Activated naive CD8-positive, alpha-beta T cell treated with anti-CD3 and anti-CD28 coated beads for 36 hours (primary cell): ENCODE data around the gene PRL. TPM values are rescaled to one million over a fixed set of nuclear protein-coding genes. Genes with fewer than 3 reads are reported as not detected.

Experiments used
- DNase-seq: peaks from one replicate; pipeline ENCODE4 v3.0.0; 2021
- H3K27ac Mint-ChIP-seq: one replicate; pipeline ENCODE4 v1.8.0; 2022; ENCODE audit warnings: mild to moderate bottlenecking, moderate library complexity, mixed read lengths
- H3K27me3 Mint-ChIP-seq: one replicate; pipeline ENCODE4 v1.8.0; 2022; ENCODE audit warnings: mild to moderate bottlenecking, mixed read lengths
- H3K36me3 Mint-ChIP-seq: one replicate; pipeline ENCODE4 v1.8.0; 2021; ENCODE audit warnings: mild to moderate bottlenecking, mixed read lengths
- H3K4me1 Mint-ChIP-seq: one replicate; pipeline ENCODE4 v1.8.0; 2021; ENCODE audit warnings: mixed read lengths
- H3K4me3 Mint-ChIP-seq: one replicate; pipeline ENCODE4 v1.8.0; 2022; ENCODE audit warnings: mild to moderate bottlenecking, moderate library complexity, mixed read lengths
- H3K9me3 Mint-ChIP-seq: one replicate; pipeline ENCODE4 v1.8.0; 2022; ENCODE audit warnings: mixed read lengths
- total RNA-seq, 2 experiments: library from RNA; stranded (reverse); gene quantifications; one replicate each; pipeline ENCODE4 v1.2.3, GENCODE V29; 2021

The PRL gene
- total RNA-seq, 2 experiments from 2014 or later = not detected

DNA sequence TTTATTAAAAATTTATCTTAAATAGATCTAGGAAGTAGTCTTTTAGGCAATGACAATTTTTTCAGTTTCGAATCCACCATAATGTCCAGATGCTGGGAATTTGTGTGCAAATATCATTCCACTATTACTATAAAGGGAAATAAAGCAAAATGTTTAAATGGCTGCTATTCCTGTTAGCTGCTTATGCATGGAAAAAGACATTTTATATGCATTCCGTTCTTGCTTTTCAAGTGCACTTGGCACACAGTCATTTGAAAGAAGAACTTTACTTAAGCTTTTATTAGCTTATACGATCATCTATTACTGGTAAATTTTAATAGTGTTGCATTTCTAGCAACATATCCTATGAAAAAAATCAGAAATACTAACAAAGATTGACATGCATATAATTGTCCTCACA is 42.0 kb downstream of the PRL start:
- Mint-ChIP-seq H3K4me3 (no peak overlapping the region), H3K36me3 (no peaks in the 10 kb centered on the region), H3K27me3 (no peaks in the 10 kb centered on the region), H3K9me3 (no peaks in the 10 kb centered on the region), H3K4me1 (no peaks in the 10 kb centered on the region), H3K27ac (no peak overlapping the region)
- DNase-seq = no peak

DNA sequence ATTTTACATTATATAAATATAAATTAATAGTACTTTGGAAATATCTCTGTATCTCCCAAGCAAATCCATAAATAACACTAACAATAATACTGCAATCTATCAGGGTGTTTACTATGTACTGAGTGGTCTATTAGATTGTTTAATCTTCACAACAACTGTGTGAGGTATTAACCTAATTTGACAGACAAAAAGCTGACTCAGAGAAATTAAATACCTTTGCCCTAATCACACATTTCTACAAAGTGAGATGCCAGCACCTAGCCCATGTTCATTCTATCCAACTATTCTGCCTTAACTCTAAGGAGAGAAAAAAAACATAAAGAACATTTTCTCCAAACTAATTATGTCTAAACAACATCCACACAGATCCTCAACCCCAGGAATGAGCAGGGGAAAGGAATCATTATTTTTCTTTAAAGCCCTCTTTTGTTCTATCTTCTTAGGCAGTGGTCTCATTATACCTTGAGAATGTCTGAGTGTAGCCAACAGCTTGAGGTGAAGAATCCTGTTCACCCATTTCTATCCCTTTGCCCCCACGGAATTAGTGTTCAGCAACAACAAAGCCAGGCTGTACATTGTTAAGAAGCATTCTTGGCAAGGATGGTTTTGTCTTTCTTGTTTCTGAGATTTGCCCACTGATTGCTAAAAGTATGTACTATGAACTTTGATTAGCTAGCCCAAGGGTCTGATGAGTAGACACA is 42.7 kb downstream of the PRL start:
- no peak overlapping the region for H3K27ac Mint-ChIP-seq
- H3K27me3 Mint-ChIP-seq = no peaks in the 10 kb centered on the region
- no peaks in the 10 kb centered on the region for H3K4me1 Mint-ChIP-seq
- H3K9me3 Mint-ChIP-seq = no peaks in the 10 kb centered on the region
- no peak for DNase-seq
- no peaks in the 10 kb centered on the region for H3K36me3 Mint-ChIP-seq
- no peak overlapping the region for H3K4me3 Mint-ChIP-seq

DNA sequence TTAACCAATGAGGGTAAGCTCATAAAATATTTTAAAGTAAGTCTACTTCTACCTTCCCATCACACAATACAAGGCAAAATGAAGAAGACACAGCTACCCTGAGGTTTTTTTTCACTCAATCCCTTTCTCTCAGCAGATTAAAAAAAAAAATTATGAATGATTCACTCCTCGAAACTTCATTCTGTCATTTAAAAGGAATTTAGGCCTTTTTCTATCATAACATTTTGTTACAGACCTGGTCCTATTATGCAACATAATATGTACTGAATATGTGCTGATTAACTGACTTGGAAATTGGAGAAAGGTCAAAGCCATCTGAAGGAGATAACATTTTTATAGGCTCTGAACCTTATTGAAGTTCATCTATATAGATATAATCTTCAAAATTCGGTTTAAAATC is 45.5 kb downstream of the PRL start:
- Mint-ChIP-seq H3K9me3 (no peaks in the 10 kb centered on the region), H3K4me3 (no peak overlapping the region), H3K27ac (no peak overlapping the region), H3K27me3 (no peaks in the 10 kb centered on the region), H3K4me1 (no peaks in the 10 kb centered on the region), H3K36me3 (no peaks in the 10 kb centered on the region)
- no peak for DNase-seq

DNA sequence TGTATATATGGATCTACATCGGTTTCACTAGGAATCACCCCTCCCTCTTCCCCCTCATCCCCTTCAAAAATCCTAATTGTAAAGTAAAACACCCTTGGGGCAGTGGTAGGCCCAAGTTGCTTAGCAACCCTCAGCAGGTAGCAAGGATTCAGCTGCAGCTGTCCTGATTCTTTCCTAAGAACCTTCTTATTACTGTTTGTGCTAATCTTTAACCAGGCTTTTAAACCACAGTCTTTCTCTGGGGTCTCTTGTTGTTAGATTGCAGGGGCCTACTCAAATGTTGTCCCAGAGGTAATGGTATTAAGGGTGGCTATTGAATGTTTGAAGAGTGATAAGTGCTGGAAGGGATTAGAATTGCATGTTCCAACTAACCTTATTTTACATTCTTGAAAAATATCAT is 46.4 kb downstream of the PRL start:
- Mint-ChIP-seq H3K27ac (no peak overlapping the region), H3K9me3 (no peaks in the 10 kb centered on the region), H3K27me3 (no peaks in the 10 kb centered on the region), H3K36me3 (no peaks in the 10 kb centered on the region), H3K4me3 (no peak overlapping the region), H3K4me1 (no peaks in the 10 kb centered on the region)
- DNase-seq = no peak

DNA sequence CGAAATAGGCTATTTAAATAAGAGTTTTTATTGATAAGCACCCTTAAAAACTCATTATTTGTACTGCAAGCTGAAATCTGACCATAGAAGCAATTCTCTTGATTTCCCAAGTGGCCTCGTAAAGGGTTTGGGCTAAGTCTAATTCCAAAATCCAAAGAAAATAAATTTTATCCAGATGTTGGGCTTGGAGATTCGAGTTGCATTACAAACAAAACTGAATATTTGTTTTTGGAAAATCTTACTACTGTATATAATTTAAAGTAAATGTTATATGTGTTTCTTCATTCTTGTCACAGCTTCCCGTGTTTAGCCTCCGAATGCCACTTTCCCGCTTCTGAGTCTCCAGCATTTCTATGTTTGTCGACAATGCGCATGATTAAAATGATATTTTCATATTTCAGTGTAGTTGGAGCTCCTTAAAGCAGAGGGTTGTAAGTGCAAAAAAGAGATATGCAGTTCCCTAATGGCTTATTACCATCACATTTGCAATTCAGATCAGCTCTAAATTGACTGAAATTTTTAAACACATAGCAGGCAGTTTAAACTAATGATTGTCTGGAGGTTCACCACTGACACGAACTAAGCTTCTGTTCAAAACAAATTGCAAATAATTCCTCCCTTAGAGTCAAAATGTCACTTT is 47.0 kb downstream of the PRL start:
- DNase-seq = no peak
- Mint-ChIP-seq H3K9me3 (no peaks in the 10 kb centered on the region), H3K27me3 (no peaks in the 10 kb centered on the region), H3K4me1 (no peaks in the 10 kb centered on the region), H3K36me3 (no peaks in the 10 kb centered on the region), H3K4me3 (no peak overlapping the region), H3K27ac (no peak overlapping the region)

DNA sequence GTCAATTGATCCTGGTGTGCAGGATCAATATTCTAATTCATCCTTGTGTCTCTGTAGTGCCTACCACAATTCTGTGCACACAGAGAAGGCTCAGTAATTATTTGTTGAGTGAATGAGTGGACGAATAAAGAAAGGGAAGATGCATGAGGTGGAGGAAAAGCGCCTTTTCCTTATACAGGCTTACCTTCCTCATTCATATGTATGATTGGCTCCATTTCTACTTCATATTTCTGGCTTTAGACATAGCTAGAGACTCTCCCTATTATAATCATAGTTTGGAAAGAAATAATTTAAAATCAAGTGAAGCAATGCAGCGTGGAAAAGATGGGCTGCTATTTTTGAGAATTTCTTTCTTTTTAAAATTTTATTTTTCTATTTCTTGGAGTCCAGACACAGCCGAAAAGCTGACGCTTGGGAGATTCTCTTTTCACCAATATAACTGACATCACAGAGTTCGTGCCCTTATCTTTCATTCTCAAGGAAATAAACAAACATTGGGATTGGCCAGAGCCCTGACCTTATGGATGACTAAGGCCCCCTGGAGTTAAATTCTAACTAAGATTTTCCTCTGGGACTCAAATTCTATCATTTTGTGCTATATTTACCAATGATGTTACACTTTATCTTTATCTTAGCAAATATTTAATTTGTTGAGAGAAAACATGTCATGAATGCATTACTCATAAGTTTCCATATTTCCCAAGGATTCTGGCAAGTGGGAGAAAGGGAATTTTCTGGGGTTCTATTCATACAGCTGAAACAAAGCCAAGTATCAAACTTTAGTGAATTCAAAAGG is 48.1 kb downstream of the PRL start:
- Mint-ChIP-seq H3K27ac (no peak overlapping the region), H3K9me3 (no peaks in the 10 kb centered on the region), H3K27me3 (no peaks in the 10 kb centered on the region), H3K36me3 (no peaks in the 10 kb centered on the region), H3K4me1 (no peaks in the 10 kb centered on the region), H3K4me3 (no peak overlapping the region)
- no peak for DNase-seq

DNA sequence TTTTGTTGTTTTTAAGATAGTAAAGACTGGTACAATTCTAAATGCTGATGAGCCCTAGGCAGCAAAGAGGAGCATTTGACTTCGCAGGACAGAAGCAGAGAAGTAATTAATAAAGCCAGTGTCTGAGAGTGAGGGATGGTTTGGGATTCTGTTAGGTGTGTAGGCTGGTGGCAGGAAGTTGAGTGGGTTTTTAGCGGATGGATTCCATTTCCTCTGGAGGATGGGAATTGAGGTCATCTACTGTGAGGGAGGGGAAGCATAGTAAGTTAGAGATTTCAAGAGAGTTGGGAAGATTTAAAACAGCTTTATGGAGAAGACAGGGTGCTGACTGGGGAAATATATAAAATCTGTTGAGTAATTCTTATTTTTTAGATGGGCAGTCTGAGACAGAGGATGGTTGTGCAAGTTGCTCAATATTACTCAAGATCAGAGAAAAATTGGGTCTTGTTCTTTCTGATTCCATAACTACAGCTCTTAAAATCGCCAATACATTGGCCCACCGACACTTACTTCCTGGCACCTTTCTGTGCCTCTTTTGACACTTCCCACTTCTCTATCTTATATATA is 48.8 kb downstream of the PRL start:
- no peaks in the 10 kb centered on the region for H3K36me3 Mint-ChIP-seq

DNA sequence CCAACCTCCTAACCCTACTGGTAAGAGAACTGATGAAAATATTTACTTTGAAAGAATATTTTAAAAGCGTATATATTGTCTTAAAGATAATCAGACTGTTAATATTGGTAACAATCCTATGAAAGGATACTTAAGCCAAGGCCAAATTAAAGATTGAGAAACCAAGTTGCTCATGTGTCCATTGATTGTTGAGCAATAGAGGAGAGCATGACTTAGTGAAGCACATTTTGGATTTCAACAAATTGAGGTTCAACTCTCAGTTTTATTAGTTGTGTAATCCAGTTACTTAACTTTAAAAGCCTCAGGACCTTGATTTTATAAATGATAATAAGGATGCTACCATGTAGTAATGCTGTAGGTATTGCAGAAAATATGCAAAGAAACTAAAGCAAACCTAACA is 56.8 kb downstream of the PRL start:
- Mint-ChIP-seq H3K27ac (no peak overlapping the region), H3K36me3 (no peaks in the 10 kb centered on the region), H3K4me3 (no peak overlapping the region), H3K27me3 (no peaks in the 10 kb centered on the region), H3K9me3 (peaks cover 10% of the 10 kb centered on the region), H3K4me1 (no peaks in the 10 kb centered on the region)
- no peak for DNase-seq

More for the DNA sequence above, 48.8 kb downstream of the PRL start:
- Mint-ChIP-seq H3K27ac (no peak overlapping the region), H3K9me3 (peaks cover 4% of the 10 kb centered on the region), H3K27me3 (no peaks in the 10 kb centered on the region), H3K4me3 (no peak overlapping the region), H3K4me1 (no peaks in the 10 kb centered on the region)
- no peak for DNase-seq

DNA sequence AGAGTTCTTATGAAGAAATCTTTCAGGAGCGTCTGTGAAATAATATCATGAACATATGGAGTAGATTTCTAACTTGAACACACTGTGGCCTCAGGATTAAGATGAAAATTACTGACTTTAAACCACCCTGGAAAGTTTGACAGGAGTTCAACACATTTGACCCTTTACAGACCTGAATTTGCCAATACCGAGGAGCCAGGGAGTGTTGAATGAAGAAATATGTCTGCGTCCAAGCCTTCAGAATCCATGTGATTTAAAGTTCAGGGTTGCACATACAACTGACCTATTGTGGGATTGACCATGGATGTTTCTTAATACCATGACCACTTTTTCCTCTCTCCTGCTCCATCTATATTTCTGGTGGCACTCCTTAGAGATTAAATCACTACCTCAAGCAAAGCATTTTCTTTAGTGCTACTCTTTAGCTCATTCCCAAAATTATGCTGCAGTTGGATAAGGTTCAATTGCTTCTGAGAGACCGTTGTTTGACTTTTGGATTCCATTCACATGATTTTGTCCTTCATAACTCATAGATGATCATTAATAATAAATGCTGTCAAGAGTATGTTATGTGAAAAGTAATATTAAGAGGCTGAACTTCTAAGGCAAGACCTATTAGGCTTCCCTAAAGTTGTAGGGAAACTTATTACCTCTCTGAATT is 57.4 kb downstream of the PRL start:
- Mint-ChIP-seq H3K4me1 (no peaks in the 10 kb centered on the region), H3K4me3 (no peak overlapping the region), H3K27ac (no peak overlapping the region), H3K9me3 (peaks cover 10% of the 10 kb centered on the region), H3K27me3 (no peaks in the 10 kb centered on the region), H3K36me3 (no peaks in the 10 kb centered on the region)
- no peak for DNase-seq

DNA sequence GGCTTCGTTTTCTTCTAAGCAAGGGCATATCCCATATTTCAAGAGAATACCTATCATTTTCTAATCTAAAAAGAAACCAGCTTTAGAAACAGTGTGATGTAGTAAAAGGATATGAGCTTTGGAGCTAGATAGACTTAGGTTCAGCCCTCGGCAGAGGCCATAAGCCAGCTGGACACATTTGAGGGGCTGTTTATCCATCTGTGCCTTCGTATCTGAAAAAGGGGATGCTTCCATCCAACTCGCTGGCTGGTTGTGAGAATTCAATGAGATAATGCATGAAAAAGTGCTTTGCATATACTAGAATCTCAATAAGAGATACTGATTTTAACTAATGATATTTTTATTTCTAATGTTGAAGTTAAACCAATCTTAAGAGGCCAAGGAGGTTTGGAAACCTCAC is 58.0 kb downstream of the PRL start:
- no peaks in the 10 kb centered on the region for H3K27me3 Mint-ChIP-seq
- no peaks in the 10 kb centered on the region for H3K36me3 Mint-ChIP-seq
- peaks cover 10% of the 10 kb centered on the region for H3K9me3 Mint-ChIP-seq
- no peaks in the 10 kb centered on the region for H3K4me1 Mint-ChIP-seq
- no peak overlapping the region for H3K4me3 Mint-ChIP-seq
- H3K27ac Mint-ChIP-seq = no peak overlapping the region
- DNase-seq = no peak

DNA sequence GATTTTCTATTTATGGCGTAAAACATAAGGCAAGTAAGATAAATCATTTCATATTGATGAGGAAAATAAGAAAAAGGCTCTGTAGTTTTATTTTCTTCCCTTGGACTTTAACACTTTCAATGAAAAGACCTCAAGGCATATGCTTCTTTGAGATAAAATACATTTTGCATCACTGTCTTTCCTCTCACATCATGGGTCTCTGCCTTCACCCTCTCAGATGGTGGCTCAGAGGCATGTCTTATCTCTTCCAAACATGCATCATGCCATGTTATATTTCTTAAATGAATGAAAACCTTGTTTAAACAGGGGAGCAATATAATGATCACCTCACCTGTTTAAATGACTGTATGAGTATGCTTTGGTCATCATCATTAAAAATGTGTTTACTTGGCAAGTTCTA is 59.3 kb downstream of the PRL start:
- H3K36me3 Mint-ChIP-seq = no peaks in the 10 kb centered on the region
- no peak overlapping the region for H3K27ac Mint-ChIP-seq
- no peaks in the 10 kb centered on the region for H3K27me3 Mint-ChIP-seq
- H3K9me3 Mint-ChIP-seq = peaks cover 2% of the 10 kb centered on the region
- no peaks in the 10 kb centered on the region for H3K4me1 Mint-ChIP-seq
- DNase-seq = no peak
- H3K4me3 Mint-ChIP-seq = no peak overlapping the region
